GM12892 (cell line): ENCODE results near the gene SH3RF2.

Experiments
- POLR2A ChIP-seq: IDR thresholded peaks from 2 replicates; pipeline ENCODE4 v1.6.1; 2011; ENCODE audit warnings: low read depth, low read length, control low read depth
- POLR2AphosphoS5 ChIP-seq: IDR thresholded peaks from 2 replicates; pipeline ENCODE4 v1.6.1; 2011; ENCODE audit warnings: low read depth, low read length, control low read depth
- TAF1 ChIP-seq: IDR thresholded peaks from 2 replicates; pipeline ENCODE4 v1.6.1; 2011; ENCODE audit warnings: low read depth, mild to moderate bottlenecking, control low read depth, low read length, borderline replicate concordance

- TF ChIP-seq TAF1: no peak
- no peak for TF ChIP-seq POLR2AphosphoS5
- TF ChIP-seq POLR2A: no peak
These were observed 32.8 kb downstream of the SH3RF2 start for GRCh38 chr5:145968970-145969713.
